Measurements from ENCODE around the gene CHRM1. TPM values are rescaled to one million over a fixed set of nuclear protein-coding genes. Genes with fewer than 3 reads are reported as not detected.

Gene CHRM1
- total RNA-seq, 1 experiment from 2014 or later: 0.10 TPM

DNA sequence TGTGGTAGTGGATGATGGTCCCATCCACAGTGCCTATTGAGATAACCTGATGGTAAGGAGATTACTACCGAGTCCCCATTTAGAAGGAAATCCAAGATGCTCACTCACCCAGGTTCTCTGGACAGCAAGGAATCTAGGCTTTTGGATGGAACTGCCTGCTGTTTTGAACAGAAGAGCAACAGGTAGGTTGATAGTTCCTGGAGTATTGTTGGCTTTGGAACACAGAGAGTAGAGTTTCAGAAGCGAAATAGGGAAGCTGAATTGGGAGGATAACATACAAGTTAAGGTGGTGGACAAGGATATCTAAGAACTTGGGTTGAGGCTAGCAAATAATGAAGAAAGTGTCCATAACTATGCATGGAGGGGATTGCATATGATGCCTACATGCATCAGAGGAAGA is 36.0 kb upstream of the CHRM1 start:
- TF ChIP-seq FOSL1 (IDR thresholded peaks at IDR 0.05; ENCODE audit: low read depth) (no peak), RAD21 (IDR thresholded peaks at IDR 0.05; ENCODE audit: low read depth) (no peak), ZFX (IDR thresholded peaks at IDR 0.05) (no peak), CBX3 (IDR thresholded peaks at IDR 0.05; ENCODE audit: low read depth) (no peak), ELF1 (IDR thresholded peaks at IDR 0.05; ENCODE audit: borderline replicate concordance, low read depth) (no peak), SIN3A (IDR thresholded peaks at IDR 0.05; ENCODE audit: low read depth) (no peak), EGR1 (IDR thresholded peaks at IDR 0.05; ENCODE audit: low read depth) (no peak), EZH2 (IDR thresholded peaks at IDR 0.05) (no peak), ZNF274 (IDR thresholded peaks at IDR 0.05; ENCODE audit: low read depth, low read length) (no peak), POLR2A (IDR thresholded peaks at IDR 0.05; ENCODE audit: borderline replicate concordance, extremely low read depth, insufficient read depth, insufficient read length) (no peak), JUND (IDR thresholded peaks at IDR 0.05) (no peak), EZH2phosphoT487 (IDR thresholded peaks at IDR 0.05; ENCODE audit: borderline replicate concordance) (no peak), CEBPB (IDR thresholded peaks at IDR 0.05; ENCODE audit: low read depth) (no peak), SRF (IDR thresholded peaks at IDR 0.05; ENCODE audit: low read depth) (no peak), TCF7L2 (IDR thresholded peaks at IDR 0.05; ENCODE audit: borderline replicate concordance, extremely low read depth, insufficient read depth, insufficient read length) (no peak)
- TF ChIP-seq, protein P1, sequence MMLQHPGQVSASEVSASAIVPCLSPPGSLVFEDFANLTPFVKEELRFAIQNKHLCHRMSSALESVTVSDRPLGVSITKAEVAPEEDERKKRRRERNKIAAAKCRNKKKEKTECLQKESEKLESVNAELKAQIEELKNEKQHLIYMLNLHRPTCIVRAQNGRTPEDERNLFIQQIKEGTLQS (IDR thresholded peaks at IDR 0.05): no peak
- TF ChIP-seq, protein P2, sequence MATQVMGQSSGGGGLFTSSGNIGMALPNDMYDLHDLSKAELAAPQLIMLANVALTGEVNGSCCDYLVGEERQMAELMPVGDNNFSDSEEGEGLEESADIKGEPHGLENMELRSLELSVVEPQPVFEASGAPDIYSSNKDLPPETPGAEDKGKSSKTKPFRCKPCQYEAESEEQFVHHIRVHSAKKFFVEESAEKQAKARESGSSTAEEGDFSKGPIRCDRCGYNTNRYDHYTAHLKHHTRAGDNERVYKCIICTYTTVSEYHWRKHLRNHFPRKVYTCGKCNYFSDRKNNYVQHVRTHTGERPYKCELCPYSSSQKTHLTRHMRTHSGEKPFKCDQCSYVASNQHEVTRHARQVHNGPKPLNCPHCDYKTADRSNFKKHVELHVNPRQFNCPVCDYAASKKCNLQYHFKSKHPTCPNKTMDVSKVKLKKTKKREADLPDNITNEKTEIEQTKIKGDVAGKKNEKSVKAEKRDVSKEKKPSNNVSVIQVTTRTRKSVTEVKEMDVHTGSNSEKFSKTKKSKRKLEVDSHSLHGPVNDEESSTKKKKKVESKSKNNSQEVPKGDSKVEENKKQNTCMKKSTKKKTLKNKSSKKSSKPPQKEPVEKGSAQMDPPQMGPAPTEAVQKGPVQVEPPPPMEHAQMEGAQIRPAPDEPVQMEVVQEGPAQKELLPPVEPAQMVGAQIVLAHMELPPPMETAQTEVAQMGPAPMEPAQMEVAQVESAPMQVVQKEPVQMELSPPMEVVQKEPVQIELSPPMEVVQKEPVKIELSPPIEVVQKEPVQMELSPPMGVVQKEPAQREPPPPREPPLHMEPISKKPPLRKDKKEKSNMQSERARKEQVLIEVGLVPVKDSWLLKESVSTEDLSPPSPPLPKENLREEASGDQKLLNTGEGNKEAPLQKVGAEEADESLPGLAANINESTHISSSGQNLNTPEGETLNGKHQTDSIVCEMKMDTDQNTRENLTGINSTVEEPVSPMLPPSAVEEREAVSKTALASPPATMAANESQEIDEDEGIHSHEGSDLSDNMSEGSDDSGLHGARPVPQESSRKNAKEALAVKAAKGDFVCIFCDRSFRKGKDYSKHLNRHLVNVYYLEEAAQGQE (IDR thresholded peaks at IDR 0.05; ENCODE audit: low read depth): no peak
- TF ChIP-seq, protein P3, sequence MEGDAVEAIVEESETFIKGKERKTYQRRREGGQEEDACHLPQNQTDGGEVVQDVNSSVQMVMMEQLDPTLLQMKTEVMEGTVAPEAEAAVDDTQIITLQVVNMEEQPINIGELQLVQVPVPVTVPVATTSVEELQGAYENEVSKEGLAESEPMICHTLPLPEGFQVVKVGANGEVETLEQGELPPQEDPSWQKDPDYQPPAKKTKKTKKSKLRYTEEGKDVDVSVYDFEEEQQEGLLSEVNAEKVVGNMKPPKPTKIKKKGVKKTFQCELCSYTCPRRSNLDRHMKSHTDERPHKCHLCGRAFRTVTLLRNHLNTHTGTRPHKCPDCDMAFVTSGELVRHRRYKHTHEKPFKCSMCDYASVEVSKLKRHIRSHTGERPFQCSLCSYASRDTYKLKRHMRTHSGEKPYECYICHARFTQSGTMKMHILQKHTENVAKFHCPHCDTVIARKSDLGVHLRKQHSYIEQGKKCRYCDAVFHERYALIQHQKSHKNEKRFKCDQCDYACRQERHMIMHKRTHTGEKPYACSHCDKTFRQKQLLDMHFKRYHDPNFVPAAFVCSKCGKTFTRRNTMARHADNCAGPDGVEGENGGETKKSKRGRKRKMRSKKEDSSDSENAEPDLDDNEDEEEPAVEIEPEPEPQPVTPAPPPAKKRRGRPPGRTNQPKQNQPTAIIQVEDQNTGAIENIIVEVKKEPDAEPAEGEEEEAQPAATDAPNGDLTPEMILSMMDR (IDR thresholded peaks at IDR 0.05 in 2 of 3, conservative IDR thresholded peaks at IDR 0.05 in 1 of 3; ENCODE audit: borderline replicate concordance in 1 of 3, insufficient read depth in 1 of 3, low read depth in 2 of 3, low read length in 2 of 3): no peak
- no peak overlapping the region for H3K4me3 ChIP-seq (replicated peaks in 1 of 2; ENCODE audit: low read depth in 1 of 2, low read length in 2 of 2)
- RAD21 ChIA-PET (ENCODE audit: low non-redundant PET in 1 of 2, low total read pairs in 2 of 2, uncharacterized antibody in 2 of 2, unreplicated experiment in 2 of 2): no interaction called here
- no peak overlapping the region for H3K4me2 ChIP-seq (ENCODE audit: low read length)
- no TSS peak for BruUV-seq (replicated peaks)
- CTCF ChIA-PET: interaction anchor here (2.6 kb wide), 1 partner anchor 18 kb away, joined by 6 read pairs; no protein-coding TSS in a partner anchor
- H3K27ac ChIP-seq (ENCODE audit: low read depth, low read length): no peak overlapping the region
- no peaks in the 10 kb centered on the region for H3K9me3 ChIP-seq (ENCODE audit: control insufficient read depth in 1 of 2, insufficient read depth in 1 of 2, low read depth in 1 of 2, low read length in 2 of 2)
- no peak overlapping the region for H3K9ac ChIP-seq (ENCODE audit: low read length)
- H3K27me3 ChIP-seq (ENCODE audit: insufficient read depth, low read length): no peaks in the 10 kb centered on the region
- H4K20me1 ChIP-seq (ENCODE audit: insufficient read depth): no peaks in the 10 kb centered on the region
- no peaks in the 10 kb centered on the region for H3K9me2 ChIP-seq (ENCODE audit: insufficient read depth)
- no peaks in the 10 kb centered on the region for H3K4me1 ChIP-seq (ENCODE audit: control insufficient read depth in 1 of 2, insufficient read depth in 2 of 2, low read length in 2 of 2)
- DNase-seq (ENCODE audit: low read depth, low spot score): no peak
- no peak overlapping the region for H2AFZ ChIP-seq (ENCODE audit: low read depth, low read length, poor library complexity, severe bottlenecking)
- no peak for ATAC-seq
- intact Hi-C loops (cut with micrococcal nuclease): no loop called here
- POLR2A ChIA-PET: no interaction called here
- H3K36me3 ChIP-seq (ENCODE audit: control insufficient read depth in 1 of 2, insufficient read depth in 2 of 2, low read length in 2 of 2): no peaks in the 10 kb centered on the region
- H3K79me2 ChIP-seq (ENCODE audit: insufficient read depth, low read length): no peaks in the 10 kb centered on the region
